Measurements from ENCODE around the gene ASCC1.

- TF ChIP-seq POLR2AphosphoS5 (IDR thresholded peaks at IDR 0.05) = no peak
- no peak for TF ChIP-seq POLR2A (IDR thresholded peaks at IDR 0.05)
- no peak for TF ChIP-seq CTCF (IDR thresholded peaks at IDR 0.05)
Observed at GRCh38 chr10:72087969-72088888, 127.8 kb downstream of the ASCC1 start, which contains the start of gene SPOCK2.
